ENCODE data around the gene ZNF860.

Gene ZNF860

GRCh38 chr3:32021155-32021554 lies 39.6 kb downstream of the ZNF860 start:
- H3K4ac ChIP-seq (ENCODE audit: low read depth in 1 of 2, low read length in 2 of 2) = no peak overlapping the region
- no peak overlapping the region for H2BK5ac ChIP-seq (ENCODE audit: low read depth, low read length, poor library complexity, severe bottlenecking)
- no peak overlapping the region for H3K14ac ChIP-seq (ENCODE audit: low read length in 2 of 2)
- no peak overlapping the region for H3K23ac ChIP-seq (ENCODE audit: low read length in 2 of 2)
- H2AFZ ChIP-seq (ENCODE audit: low read depth, low read length) = no peak overlapping the region
- H3K4me1 ChIP-seq (ENCODE audit: control insufficient read depth, insufficient read depth, low read depth, low read length) = peaks cover 2% of the 10 kb centered on the region
- H3K79me1 ChIP-seq (replicated peaks; ENCODE audit: low read length, poor library complexity, severe bottlenecking) = no peaks in the 10 kb centered on the region
- no peak overlapping the region for H4K91ac ChIP-seq (ENCODE audit: low read length)
- H2BK15ac ChIP-seq (ENCODE audit: low read depth, poor library complexity, severe bottlenecking) = no peak overlapping the region
- no peak overlapping the region for H3K27ac ChIP-seq (ENCODE audit: low read length, poor library complexity, severe bottlenecking)
- H3K36me3 ChIP-seq (ENCODE audit: control insufficient read depth in 1 of 2, insufficient read depth in 2 of 2, low read depth in 1 of 2, low read length in 2 of 2) = no peaks in the 10 kb centered on the region
- H2BK120ac ChIP-seq (ENCODE audit: low read depth, low read length) = no peak overlapping the region
- no peak overlapping the region for H3K4me3 ChIP-seq (ENCODE audit: insufficient read depth in 1 of 2, low read depth in 1 of 2, low read length in 2 of 2)
- H3K18ac ChIP-seq (ENCODE audit: low read depth in 1 of 2, low read length in 2 of 2) = no peak overlapping the region
- no peak overlapping the region for H2AK5ac ChIP-seq (ENCODE audit: low read length, severe bottlenecking)
- no peak overlapping the region for H3K9ac ChIP-seq (ENCODE audit: low read length)
- H4K8ac ChIP-seq (ENCODE audit: low read length) = no peak overlapping the region
- 90% methylated on average over 6 of the region's 7 CpGs for whole genome bisulfite sequencing
- H2BK12ac ChIP-seq (ENCODE audit: low read length in 2 of 2) = no peak overlapping the region
- no peaks in the 10 kb centered on the region for H3K9me3 ChIP-seq (ENCODE audit: control insufficient read depth, low read length)
- no peak overlapping the region for H3K4me2 ChIP-seq (ENCODE audit: low read length, poor library complexity, severe bottlenecking)
- no peak for DNase-seq
- H3K27me3 ChIP-seq (ENCODE audit: control insufficient read depth in 1 of 2, insufficient read depth in 1 of 2, low read length in 2 of 2) = no peaks in the 10 kb centered on the region

- H3K23ac ChIP-seq (ENCODE audit: low read length in 2 of 2) = no peak overlapping the region
- no peak overlapping the region for H4K8ac ChIP-seq (ENCODE audit: low read length)
- DNase-seq = no peak
- H2BK12ac ChIP-seq (ENCODE audit: low read length in 2 of 2) = no peak overlapping the region
- H2BK120ac ChIP-seq (ENCODE audit: low read depth, low read length) = no peak overlapping the region
- no peaks in the 10 kb centered on the region for H3K36me3 ChIP-seq (ENCODE audit: control insufficient read depth in 1 of 2, insufficient read depth in 2 of 2, low read depth in 1 of 2, low read length in 2 of 2)
- H2AK5ac ChIP-seq (ENCODE audit: low read length, severe bottlenecking) = no peak overlapping the region
- H3K4ac ChIP-seq (ENCODE audit: low read depth in 1 of 2, low read length in 2 of 2) = no peak overlapping the region
- no peak overlapping the region for H3K4me2 ChIP-seq (ENCODE audit: low read length, poor library complexity, severe bottlenecking)
- H3K9me3 ChIP-seq (ENCODE audit: control insufficient read depth, low read length) = no peaks in the 10 kb centered on the region
- no peak overlapping the region for H2AFZ ChIP-seq (ENCODE audit: low read depth, low read length)
- whole genome bisulfite sequencing = 71% methylated on average over 1 of the region's 3 CpGs
- no peaks in the 10 kb centered on the region for H3K79me1 ChIP-seq (replicated peaks; ENCODE audit: low read length, poor library complexity, severe bottlenecking)
- no peak overlapping the region for H2BK15ac ChIP-seq (ENCODE audit: low read depth, poor library complexity, severe bottlenecking)
- no peak overlapping the region for H4K91ac ChIP-seq (ENCODE audit: low read length)
- H3K4me3 ChIP-seq (ENCODE audit: insufficient read depth in 1 of 2, low read depth in 1 of 2, low read length in 2 of 2) = no peak overlapping the region
- H3K9ac ChIP-seq (ENCODE audit: low read length) = no peak overlapping the region
- H2BK5ac ChIP-seq (ENCODE audit: low read depth, low read length, poor library complexity, severe bottlenecking) = no peak overlapping the region
- H3K27me3 ChIP-seq (ENCODE audit: control insufficient read depth in 1 of 2, insufficient read depth in 1 of 2, low read length in 2 of 2) = no peaks in the 10 kb centered on the region
- no peak overlapping the region for H3K18ac ChIP-seq (ENCODE audit: low read depth in 1 of 2, low read length in 2 of 2)
- peaks cover 2% of the 10 kb centered on the region for H3K4me1 ChIP-seq (ENCODE audit: control insufficient read depth, insufficient read depth, low read depth, low read length)
- no peak overlapping the region for H3K27ac ChIP-seq (ENCODE audit: low read length, poor library complexity, severe bottlenecking)
- H3K14ac ChIP-seq (ENCODE audit: low read length in 2 of 2) = no peak overlapping the region
These were observed 40.2 kb downstream of the ZNF860 start for GRCh38 chr3:32021748-32022147.

- Histone ChIP-seq H2BK15ac (ENCODE audit: low read depth, poor library complexity, severe bottlenecking) (no peak overlapping the region), H3K4ac (ENCODE audit: low read depth in 1 of 2, low read length in 2 of 2) (no peak overlapping the region)
These were observed 41.4 kb downstream of the ZNF860 start for GRCh38 chr3:32022947-32023346.

GRCh38 chr3:32026593-32026992 lies 45.0 kb downstream of the ZNF860 start:
- H3K79me1 ChIP-seq (replicated peaks; ENCODE audit: low read length, poor library complexity, severe bottlenecking) = no peaks in the 10 kb centered on the region
- no peak overlapping the region for H2BK5ac ChIP-seq (ENCODE audit: low read depth, low read length, poor library complexity, severe bottlenecking)
- no peak overlapping the region for H3K4ac ChIP-seq (ENCODE audit: low read depth in 1 of 2, low read length in 2 of 2)
- H3K14ac ChIP-seq (ENCODE audit: low read length in 2 of 2) = no peak overlapping the region
- H3K23ac ChIP-seq (ENCODE audit: low read length in 2 of 2) = no peak overlapping the region
- H3K27me3 ChIP-seq (ENCODE audit: control insufficient read depth in 1 of 2, insufficient read depth in 1 of 2, low read length in 2 of 2) = no peaks in the 10 kb centered on the region
- 96% methylated on average over 6 of the region's 6 CpGs for WGBS
- DNase-seq = no peak
- no peak overlapping the region for H4K8ac ChIP-seq (ENCODE audit: low read length)
- no peaks in the 10 kb centered on the region for H3K36me3 ChIP-seq (ENCODE audit: control insufficient read depth in 1 of 2, insufficient read depth in 2 of 2, low read depth in 1 of 2, low read length in 2 of 2)
- no peaks in the 10 kb centered on the region for H3K9me3 ChIP-seq (ENCODE audit: control insufficient read depth, low read length)
- no peak overlapping the region for H2BK15ac ChIP-seq (ENCODE audit: low read depth, poor library complexity, severe bottlenecking)
- no peak overlapping the region for H3K18ac ChIP-seq (ENCODE audit: low read depth in 1 of 2, low read length in 2 of 2)
- H3K27ac ChIP-seq (ENCODE audit: low read length, poor library complexity, severe bottlenecking) = no peak overlapping the region
- H4K91ac ChIP-seq (ENCODE audit: low read length) = no peak overlapping the region
- no peak overlapping the region for H3K4me2 ChIP-seq (ENCODE audit: low read length, poor library complexity, severe bottlenecking)
- H3K4me1 ChIP-seq (ENCODE audit: control insufficient read depth, insufficient read depth, low read depth, low read length) = no peaks in the 10 kb centered on the region
- no peak overlapping the region for H3K4me3 ChIP-seq (ENCODE audit: insufficient read depth in 1 of 2, low read depth in 1 of 2, low read length in 2 of 2)
- no peak overlapping the region for H2BK12ac ChIP-seq (ENCODE audit: low read length in 2 of 2)
- H2AFZ ChIP-seq (ENCODE audit: low read depth, low read length) = no peak overlapping the region
- no peak overlapping the region for H2BK120ac ChIP-seq (ENCODE audit: low read depth, low read length)
- H3K9ac ChIP-seq (ENCODE audit: low read length) = no peak overlapping the region
- no peak overlapping the region for H2AK5ac ChIP-seq (ENCODE audit: low read length, severe bottlenecking)

More at GRCh38 chr3:32022947-32023346, 41.4 kb downstream of the ZNF860 start:
- H3K79me1 ChIP-seq (replicated peaks; ENCODE audit: low read length, poor library complexity, severe bottlenecking) = no peaks in the 10 kb centered on the region
- no peak overlapping the region for H2BK5ac ChIP-seq (ENCODE audit: low read depth, low read length, poor library complexity, severe bottlenecking)
- no peaks in the 10 kb centered on the region for H3K9me3 ChIP-seq (ENCODE audit: control insufficient read depth, low read length)
- H3K4me1 ChIP-seq (ENCODE audit: control insufficient read depth, insufficient read depth, low read depth, low read length) = peaks cover 2% of the 10 kb centered on the region
- WGBS = 82% methylated on average over 2 of the region's 2 CpGs
- no peak for DNase-seq
- H3K4me3 ChIP-seq (ENCODE audit: insufficient read depth in 1 of 2, low read depth in 1 of 2, low read length in 2 of 2) = no peak overlapping the region
- no peak overlapping the region for H2BK12ac ChIP-seq (ENCODE audit: low read length in 2 of 2)
- H3K14ac ChIP-seq (ENCODE audit: low read length in 2 of 2) = no peak overlapping the region
- H2AFZ ChIP-seq (ENCODE audit: low read depth, low read length) = no peak overlapping the region
- H3K27me3 ChIP-seq (ENCODE audit: control insufficient read depth in 1 of 2, insufficient read depth in 1 of 2, low read length in 2 of 2) = no peaks in the 10 kb centered on the region
- no peak overlapping the region for H4K8ac ChIP-seq (ENCODE audit: low read length)
- H3K18ac ChIP-seq (ENCODE audit: low read depth in 1 of 2, low read length in 2 of 2) = no peak overlapping the region
- no peak overlapping the region for H2BK120ac ChIP-seq (ENCODE audit: low read depth, low read length)
- no peaks in the 10 kb centered on the region for H3K36me3 ChIP-seq (ENCODE audit: control insufficient read depth in 1 of 2, insufficient read depth in 2 of 2, low read depth in 1 of 2, low read length in 2 of 2)
- no peak overlapping the region for H4K91ac ChIP-seq (ENCODE audit: low read length)
- H2AK5ac ChIP-seq (ENCODE audit: low read length, severe bottlenecking) = no peak overlapping the region
- H3K4me2 ChIP-seq (ENCODE audit: low read length, poor library complexity, severe bottlenecking) = no peak overlapping the region
- no peak overlapping the region for H3K23ac ChIP-seq (ENCODE audit: low read length in 2 of 2)
- no peak overlapping the region for H3K27ac ChIP-seq (ENCODE audit: low read length, poor library complexity, severe bottlenecking)
- no peak overlapping the region for H3K9ac ChIP-seq (ENCODE audit: low read length)

Data from mesenchymal stem cell (in vitro differentiated cells and primary cell).